HepG2 (cell line): ENCODE results near the gene ENTPD2. TPM values are rescaled to one million over a fixed set of nuclear protein-coding genes. Genes with fewer than 3 reads are reported as not detected.

ENCODE experiments used
- ASH2L ChIP-seq: fragments of 300-600, 200-600 bp; sonication (generic); IDR thresholded peaks from 2 replicates; pipeline ENCODE4 v1.7.0; 2017; ENCODE audit warnings: low read depth, mild to moderate bottlenecking, moderate library complexity, mixed read lengths, low read length; ENCODE audit not compliant: insufficient read length
- BRD4 ChIP-seq: sonication (generic); formaldehyde crosslinking; IDR thresholded peaks from 2 replicates; pipeline ENCODE4 v1.4.0; 2020; ENCODE audit warnings: missing genetic modification reagents
- CBX1 ChIP-seq: IDR thresholded peaks from one replicate; pipeline ENCODE4 v1.6.1; 2016; ENCODE audit warnings: antibody characterized with exemption, low read depth
- CENPT ChIP-seq: sonication (generic); formaldehyde crosslinking; IDR thresholded peaks from 2 replicates; pipeline ENCODE4 v1.8.0; 2022; ENCODE audit warnings: low read depth, mild to moderate bottlenecking, moderate library complexity, missing genetic modification reagents
- ELF4 ChIP-seq: sonication (generic); formaldehyde crosslinking; IDR thresholded peaks from 2 replicates; pipeline ENCODE4 v1.5.0; 2020; ENCODE audit warnings: missing genetic modification reagents, mild to moderate bottlenecking, moderate library complexity, borderline replicate concordance
- MAFK ChIP-seq, 2 experiments: IDR thresholded peaks in 1 of 2; conservative IDR thresholded peaks in 1 of 2; 2 replicates each; pipeline ENCODE4 v1.6.1; 2011; ENCODE audit warnings: improper control_type of control experiment in 2 of 2, low read length in 2 of 2
- POLR2AphosphoS5 ChIP-seq: IDR thresholded peaks from 2 replicates; pipeline ENCODE4 v1.6.1; 2012; ENCODE audit warnings: low read depth, low read length
- PPARG ChIP-seq: conservative IDR thresholded peaks from 2 replicates; pipeline ENCODE4 v1.6.1; 2016; ENCODE audit warnings: missing biosample characterization, missing genetic modification reagents
- RAD51 ChIP-seq: fragments of 450-650 bp; IDR thresholded peaks from 2 replicates; pipeline ENCODE4 v1.6.1; 2016; ENCODE audit warnings: borderline replicate concordance
- TCF12 ChIP-seq, 2 experiments: fragments of 450-650 bp in 1 of 2; sonication (generic) in 1 of 2; formaldehyde crosslinking in 1 of 2; IDR thresholded peaks; 2 replicates each; pipeline versions ENCODE4 v1.6.1 to v1.8.0; 2017 to 2022; ENCODE audit warnings: antibody characterized with exemption in 1 of 2, mild to moderate bottlenecking in 1 of 2, missing genetic modification reagents in 1 of 2, moderate library complexity in 1 of 2
- TOE1 ChIP-seq: sonication (generic); formaldehyde crosslinking; IDR thresholded peaks from 2 replicates; pipeline ENCODE4 v1.4.0; 2020; ENCODE audit warnings: mild to moderate bottlenecking, missing genetic modification reagents
- ZNF296 ChIP-seq: sonication (generic); formaldehyde crosslinking; conservative IDR thresholded peaks from 2 replicates; pipeline ENCODE4 v1.5.0; 2020; ENCODE audit warnings: mild to moderate bottlenecking, missing genetic modification reagents
- ZNF564 ChIP-seq: sonication (generic); formaldehyde crosslinking; IDR thresholded peaks from 2 replicates; pipeline ENCODE4 v1.8.1; 2023; ENCODE audit warnings: mild to moderate bottlenecking, missing genetic modification reagents
- ZNF720 ChIP-seq: sonication (generic); formaldehyde crosslinking; IDR thresholded peaks from 2 replicates; pipeline ENCODE4 v1.4.0; 2020; ENCODE audit warnings: missing genetic modification reagents
- polyA plus RNA-seq, 8 experiments: library from polyadenylated mRNA; depleted of rRNA in 3 of 8; stranded (reverse) in 7 of 8; unstranded in 1 of 8; fragments of >200 nt; fragmentation: Illumina TruSeq in 4 of 8; extraction: Trizol in 4 of 8; gene quantifications; 2 replicates each; pipeline versions ENCODE4 v1.2.1 to v1.2.3, GENCODE V29; 2011 to 2016; ENCODE audit warnings: low read depth in 4 of 8, missing spikeins in 1 of 8, mixed read lengths in 1 of 8; ENCODE audit not compliant: insufficient read depth in 1 of 8
- total RNA-seq, 5 experiments: library from RNA; depleted of rRNA; stranded (reverse); fragments of >200 nt; fragmentation: Illumina TruSeq; extraction: Trizol; gene quantifications; 2 replicates each; pipeline ENCODE4 v1.2.3, GENCODE V29; 2016; ENCODE audit warnings: low read depth in 1 of 5
- TF ChIP-seq, protein P1 (sequence below): sonication (generic); formaldehyde crosslinking; conservative IDR thresholded peaks from 2 replicates; pipeline ENCODE4 v1.8.0; 2022; ENCODE audit warnings: low read depth, missing genetic modification reagents
- TF ChIP-seq, protein P2 (sequence below): sonication (generic); formaldehyde crosslinking; IDR thresholded peaks from 2 replicates; pipeline ENCODE4 v1.4.0; 2020; ENCODE audit warnings: missing genetic modification reagents
- TF ChIP-seq, protein P3 (sequence below): sonication (generic); formaldehyde crosslinking; IDR thresholded peaks from 2 replicates; pipeline ENCODE4 v1.5.0; 2020; ENCODE audit warnings: mild to moderate bottlenecking, missing genetic modification reagents
- TF ChIP-seq, protein P4 (sequence below): sonication (generic); formaldehyde crosslinking; IDR thresholded peaks from 2 replicates; pipeline ENCODE4 v1.8.1; 2023; ENCODE audit warnings: missing genetic modification reagents, mild to moderate bottlenecking, borderline replicate concordance
- TF ChIP-seq, protein P5 (sequence below): sonication (generic); formaldehyde crosslinking; IDR thresholded peaks from 2 replicates; pipeline ENCODE4 v1.8.0; 2022; ENCODE audit warnings: mild to moderate bottlenecking, missing genetic modification reagents

Gene ENTPD2
- total and polyA plus RNA-seq, 2 of the 13 experiments (the other 11 are each of a cell fraction or from before 2014, with no cell fraction given), result 0.95 to 3.2 TPM

DNA sequence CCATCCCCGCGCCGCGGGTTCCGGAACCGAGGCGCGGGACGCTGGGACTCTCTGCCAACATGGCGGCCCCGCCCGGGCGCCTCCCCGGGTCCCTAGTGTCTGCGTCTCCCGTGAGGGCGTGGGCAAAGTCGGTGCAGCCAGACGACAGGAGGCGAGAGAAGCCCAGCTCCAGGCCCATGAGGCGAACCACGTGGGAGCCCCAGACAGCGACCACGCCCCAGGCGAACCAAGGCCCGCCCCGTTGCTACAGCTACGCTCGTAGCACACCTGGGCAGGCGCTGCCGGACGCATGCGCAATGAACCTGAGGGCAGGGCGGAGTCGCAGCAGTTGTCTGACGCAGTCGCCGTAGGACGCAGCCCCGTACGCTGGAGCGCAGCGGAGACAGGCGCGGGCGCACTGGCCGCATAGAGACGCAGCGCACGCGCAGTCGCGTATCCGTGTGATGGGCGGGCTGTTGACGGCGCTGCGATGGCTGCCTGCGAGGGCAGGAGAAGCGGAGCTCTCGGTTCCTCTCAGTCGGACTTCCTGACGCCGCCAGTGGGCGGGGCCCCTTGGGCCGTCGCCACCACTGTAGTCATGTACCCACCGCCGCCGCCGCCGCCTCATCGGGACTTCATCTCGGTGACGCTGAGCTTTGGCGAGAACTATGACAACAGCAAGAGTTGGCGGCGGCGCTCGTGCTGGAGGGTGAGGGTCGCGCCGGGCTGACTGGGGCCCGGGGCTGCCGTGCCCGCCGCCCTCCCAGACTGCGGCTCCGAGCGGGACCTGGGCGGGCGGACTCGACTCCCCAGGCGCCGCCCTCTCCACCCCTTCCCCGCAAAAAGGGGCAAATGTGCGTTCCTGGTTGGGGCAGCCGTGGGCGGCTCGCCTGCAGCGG is 32.9 kb upstream of the ENTPD2 start, which contains the start of gene MAN1B1 (continued):
- TF ChIP-seq, protein P1, sequence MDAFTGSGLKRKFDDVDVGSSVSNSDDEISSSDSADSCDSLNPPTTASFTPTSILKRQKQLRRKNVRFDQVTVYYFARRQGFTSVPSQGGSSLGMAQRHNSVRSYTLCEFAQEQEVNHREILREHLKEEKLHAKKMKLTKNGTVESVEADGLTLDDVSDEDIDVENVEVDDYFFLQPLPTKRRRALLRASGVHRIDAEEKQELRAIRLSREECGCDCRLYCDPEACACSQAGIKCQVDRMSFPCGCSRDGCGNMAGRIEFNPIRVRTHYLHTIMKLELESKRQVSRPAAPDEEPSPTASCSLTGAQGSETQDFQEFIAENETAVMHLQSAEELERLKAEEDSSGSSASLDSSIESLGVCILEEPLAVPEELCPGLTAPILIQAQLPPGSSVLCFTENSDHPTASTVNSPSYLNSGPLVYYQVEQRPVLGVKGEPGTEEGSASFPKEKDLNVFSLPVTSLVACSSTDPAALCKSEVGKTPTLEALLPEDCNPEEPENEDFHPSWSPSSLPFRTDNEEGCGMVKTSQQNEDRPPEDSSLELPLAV (CRISPR knock-in tag), result no peak
- TF ChIP-seq, protein P2, sequence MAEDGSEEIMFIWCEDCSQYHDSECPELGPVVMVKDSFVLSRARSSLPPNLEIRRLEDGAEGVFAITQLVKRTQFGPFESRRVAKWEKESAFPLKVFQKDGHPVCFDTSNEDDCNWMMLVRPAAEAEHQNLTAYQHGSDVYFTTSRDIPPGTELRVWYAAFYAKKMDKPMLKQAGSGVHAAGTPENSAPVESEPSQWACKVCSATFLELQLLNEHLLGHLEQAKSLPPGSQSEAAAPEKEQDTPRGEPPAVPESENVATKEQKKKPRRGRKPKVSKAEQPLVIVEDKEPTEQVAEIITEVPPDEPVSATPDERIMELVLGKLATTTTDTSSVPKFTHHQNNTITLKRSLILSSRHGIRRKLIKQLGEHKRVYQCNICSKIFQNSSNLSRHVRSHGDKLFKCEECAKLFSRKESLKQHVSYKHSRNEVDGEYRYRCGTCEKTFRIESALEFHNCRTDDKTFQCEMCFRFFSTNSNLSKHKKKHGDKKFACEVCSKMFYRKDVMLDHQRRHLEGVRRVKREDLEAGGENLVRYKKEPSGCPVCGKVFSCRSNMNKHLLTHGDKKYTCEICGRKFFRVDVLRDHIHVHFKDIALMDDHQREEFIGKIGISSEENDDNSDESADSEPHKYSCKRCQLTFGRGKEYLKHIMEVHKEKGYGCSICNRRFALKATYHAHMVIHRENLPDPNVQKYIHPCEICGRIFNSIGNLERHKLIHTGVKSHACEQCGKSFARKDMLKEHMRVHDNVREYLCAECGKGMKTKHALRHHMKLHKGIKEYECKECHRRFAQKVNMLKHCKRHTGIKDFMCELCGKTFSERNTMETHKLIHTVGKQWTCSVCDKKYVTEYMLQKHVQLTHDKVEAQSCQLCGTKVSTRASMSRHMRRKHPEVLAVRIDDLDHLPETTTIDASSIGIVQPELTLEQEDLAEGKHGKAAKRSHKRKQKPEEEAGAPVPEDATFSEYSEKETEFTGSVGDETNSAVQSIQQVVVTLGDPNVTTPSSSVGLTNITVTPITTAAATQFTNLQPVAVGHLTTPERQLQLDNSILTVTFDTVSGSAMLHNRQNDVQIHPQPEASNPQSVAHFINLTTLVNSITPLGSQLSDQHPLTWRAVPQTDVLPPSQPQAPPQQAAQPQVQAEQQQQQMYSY (CRISPR knock-in tag), result no peak
- TF ChIP-seq BRD4 (CRISPR knock-in tag) (peak; percentile 38; the same call in 1 of the 2 replicates), ZNF296 (CRISPR knock-in tag) (no peak), TCF12 (IDR thresholded peaks at IDR 0.05) (no peak), TCF12 (CRISPR knock-in tag; IDR thresholded peaks at IDR 0.05) (0 out of 2 replicates have a peak, but pooled peaks have one; percentile 12), CENPT (no peak), ZNF720 (CRISPR knock-in tag) (no peak), POLR2AphosphoS5 (peak; percentile 71), RAD51 (peak; percentile 57; the same call in 1 of the 2 replicates), TOE1 (CRISPR knock-in tag) (no peak), ELF4 (no peak), ZNF564 (CRISPR knock-in tag) (no peak; the same call in 1 of the 2 replicates), CBX1 (no peak), ASH2L (peak; percentile 9), MAFK (conservative IDR thresholded peaks at IDR 0.05 in 1 of 2, IDR thresholded peaks at IDR 0.05 in 1 of 2; ENCODE audit: low read length in 2 of 2) (no peak), PPARG (CRISPR knock-in tag) (no peak)
- TF ChIP-seq, protein P3, sequence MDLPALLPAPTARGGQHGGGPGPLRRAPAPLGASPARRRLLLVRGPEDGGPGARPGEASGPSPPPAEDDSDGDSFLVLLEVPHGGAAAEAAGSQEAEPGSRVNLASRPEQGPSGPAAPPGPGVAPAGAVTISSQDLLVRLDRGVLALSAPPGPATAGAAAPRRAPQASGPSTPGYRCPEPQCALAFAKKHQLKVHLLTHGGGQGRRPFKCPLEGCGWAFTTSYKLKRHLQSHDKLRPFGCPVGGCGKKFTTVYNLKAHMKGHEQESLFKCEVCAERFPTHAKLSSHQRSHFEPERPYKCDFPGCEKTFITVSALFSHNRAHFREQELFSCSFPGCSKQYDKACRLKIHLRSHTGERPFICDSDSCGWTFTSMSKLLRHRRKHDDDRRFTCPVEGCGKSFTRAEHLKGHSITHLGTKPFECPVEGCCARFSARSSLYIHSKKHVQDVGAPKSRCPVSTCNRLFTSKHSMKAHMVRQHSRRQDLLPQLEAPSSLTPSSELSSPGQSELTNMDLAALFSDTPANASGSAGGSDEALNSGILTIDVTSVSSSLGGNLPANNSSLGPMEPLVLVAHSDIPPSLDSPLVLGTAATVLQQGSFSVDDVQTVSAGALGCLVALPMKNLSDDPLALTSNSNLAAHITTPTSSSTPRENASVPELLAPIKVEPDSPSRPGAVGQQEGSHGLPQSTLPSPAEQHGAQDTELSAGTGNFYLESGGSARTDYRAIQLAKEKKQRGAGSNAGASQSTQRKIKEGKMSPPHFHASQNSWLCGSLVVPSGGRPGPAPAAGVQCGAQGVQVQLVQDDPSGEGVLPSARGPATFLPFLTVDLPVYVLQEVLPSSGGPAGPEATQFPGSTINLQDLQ (CRISPR knock-in tag), result no peak
- TF ChIP-seq, protein P4, sequence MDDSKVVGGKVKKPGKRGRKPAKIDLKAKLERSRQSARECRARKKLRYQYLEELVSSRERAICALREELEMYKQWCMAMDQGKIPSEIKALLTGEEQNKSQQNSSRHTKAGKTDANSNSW (CRISPR knock-in tag), result no peak
- TF ChIP-seq, protein P5, sequence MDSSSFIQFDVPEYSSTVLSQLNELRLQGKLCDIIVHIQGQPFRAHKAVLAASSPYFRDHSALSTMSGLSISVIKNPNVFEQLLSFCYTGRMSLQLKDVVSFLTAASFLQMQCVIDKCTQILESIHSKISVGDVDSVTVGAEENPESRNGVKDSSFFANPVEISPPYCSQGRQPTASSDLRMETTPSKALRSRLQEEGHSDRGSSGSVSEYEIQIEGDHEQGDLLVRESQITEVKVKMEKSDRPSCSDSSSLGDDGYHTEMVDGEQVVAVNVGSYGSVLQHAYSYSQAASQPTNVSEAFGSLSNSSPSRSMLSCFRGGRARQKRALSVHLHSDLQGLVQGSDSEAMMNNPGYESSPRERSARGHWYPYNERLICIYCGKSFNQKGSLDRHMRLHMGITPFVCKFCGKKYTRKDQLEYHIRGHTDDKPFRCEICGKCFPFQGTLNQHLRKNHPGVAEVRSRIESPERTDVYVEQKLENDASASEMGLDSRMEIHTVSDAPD (CRISPR knock-in tag), result no peak
